GM12892 (cell line): Measurements from ENCODE around the gene PRSS36.

Experiments
- DNase-seq: peaks from one replicate; pipeline ENCODE4 v3.0.0; 2011; ENCODE audit not compliant: insufficient read length
- FAIRE-seq: peaks from 2 replicates; lab custom pipeline; 2011; peaks lifted over from hg19 to GRCh38; lab: Jason Lieb, UNC
- POLR2A ChIP-seq: IDR thresholded peaks from 2 replicates; pipeline ENCODE4 v1.6.1; 2011; ENCODE audit warnings: low read depth, low read length, control low read depth
- POLR2AphosphoS5 ChIP-seq: IDR thresholded peaks from 2 replicates; pipeline ENCODE4 v1.6.1; 2011; ENCODE audit warnings: low read depth, low read length, control low read depth
- TAF1 ChIP-seq: IDR thresholded peaks from 2 replicates; pipeline ENCODE4 v1.6.1; 2011; ENCODE audit warnings: low read depth, mild to moderate bottlenecking, control low read depth, low read length, borderline replicate concordance

The PRSS36 gene

DNA sequence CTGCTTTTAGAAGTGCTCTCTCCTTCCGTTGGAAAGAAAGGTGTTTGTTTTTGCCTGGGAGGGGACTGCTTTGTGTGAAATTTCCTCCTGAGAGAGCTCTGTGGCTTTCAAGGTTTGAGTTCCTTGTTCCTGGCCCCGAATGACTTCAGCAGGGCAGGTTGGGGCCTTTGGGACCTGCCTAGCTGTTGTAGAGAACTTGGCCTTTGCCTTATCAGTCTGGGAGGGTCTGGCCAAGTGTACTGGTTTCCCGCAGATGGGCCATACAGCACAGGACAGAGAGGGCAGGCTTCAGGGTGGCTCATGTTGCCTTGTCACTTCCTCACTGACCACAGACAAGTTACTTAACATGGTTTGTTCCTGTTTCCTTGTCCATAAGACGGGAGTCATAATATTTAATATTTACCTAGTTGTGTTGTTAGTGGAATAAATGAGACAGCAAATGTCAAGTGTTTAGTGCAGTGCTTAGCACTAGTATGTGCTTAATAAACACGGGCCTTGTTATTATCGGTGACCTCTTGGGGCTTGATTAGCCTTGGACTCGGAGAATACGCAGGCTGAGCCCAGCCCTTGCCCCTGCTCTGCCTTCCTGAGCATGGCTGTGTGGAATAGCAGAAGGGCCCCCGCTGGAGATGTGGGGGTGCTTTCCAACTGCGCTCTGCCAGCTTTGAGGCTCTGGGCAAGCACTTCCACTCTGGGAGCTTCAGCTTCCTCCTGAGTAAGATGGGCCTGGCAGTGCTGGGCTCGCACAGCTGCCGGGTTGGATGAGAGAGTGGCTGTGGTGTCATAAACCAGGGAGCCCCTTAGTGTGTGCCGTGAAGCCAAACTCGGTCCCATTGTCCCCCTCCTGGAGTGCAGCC, 20.9 kb downstream of the PRSS36 start:
- DNase-seq (no peak), FAIRE-seq (no peak)
- TF ChIP-seq POLR2AphosphoS5 = no peak
- TF ChIP-seq TAF1 = no peak
- no peak for TF ChIP-seq POLR2A

DNA sequence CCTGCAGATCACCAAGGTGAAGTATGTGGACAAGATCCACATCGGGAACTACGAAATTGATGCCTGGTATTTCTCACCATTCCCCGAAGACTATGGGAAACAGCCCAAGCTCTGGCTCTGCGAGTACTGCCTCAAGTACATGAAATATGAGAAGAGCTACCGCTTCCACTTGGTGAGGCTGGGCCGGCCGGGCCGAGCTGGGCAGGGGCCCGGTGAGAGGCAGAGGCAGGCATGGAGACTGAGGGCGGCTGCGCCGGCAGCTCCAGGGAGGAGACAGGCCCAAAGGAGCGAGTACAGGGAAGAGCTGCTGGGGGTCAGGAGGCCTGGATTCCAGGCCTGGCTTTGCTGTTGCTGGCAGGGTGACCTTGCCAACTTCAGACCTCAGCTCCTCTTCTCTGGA, 22.7 kb downstream of the PRSS36 start:
- TF ChIP-seq POLR2AphosphoS5 (no peak), TAF1 (no peak), POLR2A (no peak)
- FAIRE-seq = no peak
- DNase-seq = no peak

DNA sequence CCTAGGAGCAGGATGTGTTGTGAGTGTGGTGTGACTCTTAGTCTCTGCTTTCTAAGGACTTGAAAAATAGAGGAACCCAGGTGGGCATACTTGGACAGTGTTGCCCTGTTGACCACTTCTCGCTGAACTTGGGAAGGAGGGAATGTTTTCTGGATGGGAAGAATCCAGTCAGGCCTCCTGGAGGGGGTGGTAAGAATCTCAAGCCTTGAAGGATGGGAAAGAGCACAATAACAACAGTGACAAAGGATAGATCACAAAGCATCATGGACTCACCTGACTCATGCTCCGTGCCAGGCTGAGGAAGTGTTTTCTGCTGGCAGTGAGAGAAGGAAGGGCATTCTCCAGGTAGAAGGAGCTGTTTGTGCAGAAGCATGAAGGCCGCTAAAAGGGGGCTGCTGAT, 24.0 kb downstream of the PRSS36 start:
- DNase-seq = no peak
- TF ChIP-seq TAF1 = no peak
- TF ChIP-seq POLR2AphosphoS5 = no peak
- no peak for TF ChIP-seq POLR2A
- FAIRE-seq = no peak

DNA sequence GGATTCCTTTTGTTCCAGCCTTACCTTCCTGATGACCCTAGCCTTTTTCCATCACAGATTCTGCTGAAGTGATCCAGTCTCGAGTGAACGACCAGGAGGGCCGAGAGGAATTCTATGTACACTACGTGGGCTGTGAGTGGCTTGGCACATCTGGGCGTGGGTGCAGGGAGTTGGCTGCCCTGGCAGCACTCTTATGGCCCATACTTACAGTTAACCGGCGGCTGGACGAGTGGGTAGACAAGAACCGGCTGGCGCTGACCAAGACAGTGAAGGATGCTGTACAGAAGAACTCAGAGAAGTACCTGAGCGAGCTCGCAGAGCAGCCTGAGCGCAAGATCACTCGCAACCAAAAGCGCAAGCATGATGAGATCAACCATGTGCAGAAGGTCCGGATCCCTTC, 29.7 kb downstream of the PRSS36 start:
- DNase-seq (no peak), FAIRE-seq (no peak)
- TF ChIP-seq POLR2AphosphoS5 = no peak
- no peak for TF ChIP-seq TAF1
- TF ChIP-seq POLR2A = no peak

DNA sequence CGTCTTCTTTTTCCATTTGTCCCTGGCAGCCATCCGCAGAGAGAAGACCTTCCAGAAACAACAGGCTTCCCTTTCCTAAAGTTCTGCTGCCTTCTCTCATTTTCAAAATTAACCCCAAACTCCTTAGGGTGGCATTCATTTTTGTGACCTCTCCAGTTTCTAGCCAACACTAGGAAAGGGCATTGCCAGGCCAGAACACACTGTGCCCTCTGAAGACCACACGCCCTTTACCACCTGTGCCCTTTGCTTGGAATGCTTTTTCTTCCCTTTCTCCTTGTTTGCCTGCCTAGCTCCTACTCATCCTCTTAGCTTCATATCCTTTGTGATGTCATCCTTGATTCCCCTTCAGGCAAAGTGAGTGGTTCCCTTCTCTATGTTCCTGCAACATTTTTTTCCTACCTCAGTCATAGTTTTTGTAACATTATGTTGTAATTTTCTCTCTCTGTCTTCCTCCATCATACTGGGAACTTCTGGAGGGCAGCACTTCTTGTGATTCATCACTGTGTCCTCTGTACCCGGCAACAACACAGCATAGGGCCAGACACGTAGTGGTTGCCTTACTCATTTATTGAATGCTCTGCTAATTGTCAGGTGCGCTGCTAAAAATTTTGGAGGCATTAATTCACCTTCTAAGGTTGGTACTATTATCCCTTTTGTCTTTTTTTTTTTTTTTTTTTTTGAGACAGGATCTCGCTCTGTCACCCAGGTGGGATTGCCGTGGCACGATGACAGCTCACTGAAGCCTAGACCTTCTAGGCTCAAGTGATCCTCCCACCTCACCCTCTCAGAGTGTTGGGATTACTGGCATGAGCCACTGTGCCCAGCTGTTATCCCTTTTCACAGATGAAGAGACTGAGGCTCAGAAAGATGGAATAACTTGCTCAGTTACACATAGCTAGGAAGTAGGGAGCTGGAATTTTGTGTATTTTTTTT, 31.4 kb downstream of the PRSS36 start:
- DNase-seq (no peak), FAIRE-seq (no peak)
- TF ChIP-seq POLR2A (no peak), TAF1 (no peak)

DNA sequence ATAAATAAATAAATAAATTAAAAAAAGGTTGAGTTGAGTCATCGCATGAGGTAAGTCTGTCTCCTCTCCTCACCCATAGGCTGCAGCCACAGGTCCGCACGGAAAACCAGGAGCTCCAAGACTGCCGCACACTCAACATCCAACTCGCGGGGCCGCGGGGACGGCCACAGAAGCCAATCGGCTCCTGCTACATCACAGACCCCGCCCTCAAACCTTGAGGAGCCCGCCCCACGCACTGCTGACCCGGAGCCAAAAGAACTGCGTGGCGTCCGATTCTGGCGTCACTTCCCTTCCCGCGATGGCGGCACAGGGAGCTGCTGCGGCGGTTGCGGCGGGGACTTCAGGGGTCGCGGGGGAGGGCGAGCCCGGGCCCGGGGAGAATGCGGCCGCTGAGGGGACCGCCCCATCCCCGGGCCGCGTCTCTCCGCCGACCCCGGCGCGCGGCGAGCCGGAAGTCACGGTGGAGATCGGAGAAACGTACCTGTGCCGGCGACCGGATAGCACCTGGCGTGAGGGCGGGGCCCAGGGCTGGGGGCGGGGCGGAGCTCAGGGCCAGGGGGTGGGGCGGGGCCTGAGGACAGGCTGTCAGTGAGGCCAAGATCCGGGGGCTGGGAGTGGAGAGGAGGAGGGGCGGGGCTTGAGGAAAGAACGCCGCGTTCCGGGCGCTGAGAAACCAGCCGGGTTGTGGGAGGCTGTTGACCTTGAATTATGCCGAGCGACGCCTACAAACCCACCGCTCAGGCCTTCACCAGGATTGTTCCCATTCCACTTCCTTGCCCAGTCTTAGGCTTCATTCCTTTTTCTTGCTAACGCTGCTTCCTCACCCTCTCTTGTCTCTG, 32.3 kb downstream of the PRSS36 start, which contains the start of gene KAT8:
Gene KAT8 (plus strand): TSS at position 281 of the 839 bp plus-strand sequence. CDS start 18 bp downstream, at position 299.
- DNase-seq (peak; percentile 97), FAIRE-seq (peak; percentile 97)
- TF ChIP-seq TAF1 (0 out of 2 replicates have a peak, but pooled peaks have one; percentile 70), POLR2A (peak; percentile 92), POLR2AphosphoS5 (peak; percentile 83)

DNA sequence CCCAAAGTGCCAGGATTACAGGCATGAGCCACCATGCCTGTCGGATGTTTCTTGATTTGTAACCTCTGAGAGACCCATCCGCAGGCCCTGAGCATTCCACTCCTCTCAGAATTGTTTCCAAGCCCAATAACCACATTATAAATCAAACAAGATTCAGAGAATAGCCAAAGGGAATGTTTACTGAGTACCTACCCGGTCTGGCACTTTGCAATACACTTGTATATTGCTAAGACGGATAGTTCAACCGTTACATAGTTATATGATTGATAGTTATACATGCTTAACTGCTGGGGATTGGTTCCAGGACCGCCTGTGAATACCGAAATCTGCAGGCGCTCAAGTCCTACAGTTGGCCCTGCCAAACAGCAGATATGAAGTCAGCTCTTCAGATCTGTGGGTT, 35.4 kb downstream of the PRSS36 start:
- TF ChIP-seq POLR2A = no peak
- no peak for TF ChIP-seq TAF1
- no peak for TF ChIP-seq POLR2AphosphoS5
- DNase-seq = no peak
- no peak for FAIRE-seq

DNA sequence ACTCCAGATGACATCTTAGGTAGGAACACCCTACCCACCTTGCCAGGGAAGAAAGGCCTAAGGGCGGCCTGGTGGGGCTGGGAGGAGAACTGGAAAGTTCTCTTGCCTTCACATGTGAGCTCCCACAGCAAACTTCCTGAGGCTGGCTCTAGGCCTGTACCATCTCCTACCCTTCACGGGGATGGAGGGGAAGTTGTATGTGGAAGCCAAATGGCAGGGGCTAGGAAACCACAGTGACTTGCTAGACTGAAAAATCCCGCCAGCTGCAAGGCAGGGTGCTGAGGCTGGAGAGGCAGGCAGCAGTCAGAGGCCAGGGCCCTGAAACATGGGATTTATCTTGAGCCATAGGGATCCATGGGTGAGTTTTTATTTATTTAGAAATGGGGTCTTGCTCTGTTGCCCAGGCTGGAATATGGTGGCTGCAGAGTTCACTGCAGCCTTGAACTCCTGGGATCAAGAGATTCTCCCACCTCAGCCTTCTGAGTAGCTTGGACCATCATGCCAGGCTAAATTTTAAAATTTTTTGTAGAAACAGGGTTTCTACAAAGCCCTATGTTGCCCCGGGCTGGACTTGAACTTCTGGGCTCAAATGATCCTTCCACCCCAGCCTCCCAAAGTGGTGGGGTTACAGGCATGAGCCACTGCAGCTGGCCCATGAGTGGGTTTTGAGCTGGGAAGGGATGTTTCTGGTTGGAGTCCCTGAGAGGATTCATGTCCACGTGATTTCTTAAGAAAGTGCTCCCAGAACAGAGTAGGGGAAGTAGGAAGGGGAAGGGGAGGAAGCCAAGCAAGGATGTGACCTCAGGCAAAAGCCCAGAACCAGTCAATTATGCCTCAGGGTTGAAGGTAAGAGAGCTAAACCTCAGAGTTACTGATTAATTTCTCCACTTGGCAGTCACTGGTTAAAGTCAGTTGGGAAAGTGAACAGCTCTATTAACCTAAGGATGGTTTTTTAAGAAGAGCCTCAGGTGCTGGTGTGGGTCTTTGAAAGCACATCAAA, 36.4 kb downstream of the PRSS36 start:
- TF ChIP-seq TAF1 (no peak), POLR2AphosphoS5 (no peak), POLR2A (no peak)
- DNase-seq (no peak), FAIRE-seq (no peak)

DNA sequence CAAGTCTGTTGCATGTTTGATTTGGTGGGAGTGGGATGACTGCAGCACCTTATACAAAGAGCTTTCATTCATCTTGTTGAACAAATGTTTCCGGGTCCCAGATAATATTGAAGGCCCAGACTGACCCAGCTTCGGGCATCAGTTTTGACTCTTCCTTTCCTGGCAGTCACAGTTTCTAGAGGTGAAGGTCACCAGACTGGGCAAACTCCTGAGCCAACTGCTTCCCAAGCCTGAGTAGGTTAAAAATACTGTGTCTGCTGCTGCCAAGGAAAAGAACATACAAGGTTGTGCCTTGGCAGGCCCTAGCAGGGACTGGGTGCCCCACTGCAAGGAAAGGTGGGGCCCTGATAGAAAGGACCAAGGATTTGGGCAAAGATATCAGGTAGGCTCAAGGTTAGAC, 37.2 kb downstream of the PRSS36 start:
- TF ChIP-seq TAF1 = no peak
- DNase-seq (no peak), FAIRE-seq (no peak)
